HG03060 (cell line): ENCODE data around the gene NXPE3.

ENCODE experiments used
- ATAC-seq: cut with Tn5 transposase; IDR thresholded peaks from one replicate; pipeline ENCODE4 v1.9.1; 2021; ENCODE audit warnings: low read depth, moderate number of reproducible peaks; ENCODE audit not compliant: unreplicated experiment

Gene NXPE3

GRCh38 chr3:101827211-101828174 is 48.5 kb downstream of the NXPE3 start:
- ATAC-seq: peak; percentile 82

GRCh38 chr3:101828276-101828675 is 49.3 kb downstream of the NXPE3 start:
- ATAC-seq: no peak

- ATAC-seq: peak; percentile 30
Observed at GRCh38 chr3:101828691-101829436, 49.9 kb downstream of the NXPE3 start.

GRCh38 chr3:101829437-101829830 is 50.4 kb downstream of the NXPE3 start:
- ATAC-seq: no peak

GRCh38 chr3:101829874-101830273 is 50.9 kb downstream of the NXPE3 start:
- no peak for ATAC-seq

GRCh38 chr3:101833446-101833974 is 54.5 kb downstream of the NXPE3 start:
- ATAC-seq: no peak

- ATAC-seq: no peak
Observed at GRCh38 chr3:101835676-101836075, 56.7 kb downstream of the NXPE3 start.

GRCh38 chr3:101836160-101836559 is 57.1 kb downstream of the NXPE3 start:
- ATAC-seq: no peak

- no peak for ATAC-seq
Observed at GRCh38 chr3:101836652-101837598, 57.9 kb downstream of the NXPE3 start.

- ATAC-seq: no peak
Observed at GRCh38 chr3:101838691-101839090, 59.7 kb downstream of the NXPE3 start.

- ATAC-seq: no peak
Observed at GRCh38 chr3:101840066-101840465, 61.1 kb downstream of the NXPE3 start.

GRCh38 chr3:101842245-101842934 is 63.4 kb downstream of the NXPE3 start:
- ATAC-seq: no peak

- ATAC-seq: no peak
Observed at GRCh38 chr3:101842935-101843330, 63.9 kb downstream of the NXPE3 start.

- no peak for ATAC-seq
Observed at GRCh38 chr3:101845425-101845824, 66.4 kb downstream of the NXPE3 start.

- no peak for ATAC-seq
Observed at GRCh38 chr3:101846709-101847108, 67.7 kb downstream of the NXPE3 start.

- no peak for ATAC-seq
Observed at GRCh38 chr3:101847328-101847727, 68.3 kb downstream of the NXPE3 start.

GRCh38 chr3:101848326-101848725 is 69.3 kb downstream of the NXPE3 start:
- ATAC-seq: no peak

GRCh38 chr3:101848754-101849713 is 70.0 kb downstream of the NXPE3 start, which contains the start of gene NFKBIZ:
Gene NFKBIZ (plus strand): TSS chr3:101849514. CDS start chr3:101849629, 115 bp downstream.
- peak; percentile 57 for ATAC-seq
